Stimulated activated CD4-positive, alpha-beta T cell treated with anti-CD3 and anti-CD28 coated beads, Interleukin-1b, Interleukin-23, amount 100 ng/mL, for 24 hours (primary cell): ENCODE results near the gene AKR1A1.

Experiments used
- DNase-seq, 4 experiments: peaks; one replicate each; pipeline ENCODE4 v3.0.0-alpha.2; 2020; ENCODE audit warnings: low read depth in 4 of 4, low spot score in 1 of 4

AKR1A1 gene

DNA sequence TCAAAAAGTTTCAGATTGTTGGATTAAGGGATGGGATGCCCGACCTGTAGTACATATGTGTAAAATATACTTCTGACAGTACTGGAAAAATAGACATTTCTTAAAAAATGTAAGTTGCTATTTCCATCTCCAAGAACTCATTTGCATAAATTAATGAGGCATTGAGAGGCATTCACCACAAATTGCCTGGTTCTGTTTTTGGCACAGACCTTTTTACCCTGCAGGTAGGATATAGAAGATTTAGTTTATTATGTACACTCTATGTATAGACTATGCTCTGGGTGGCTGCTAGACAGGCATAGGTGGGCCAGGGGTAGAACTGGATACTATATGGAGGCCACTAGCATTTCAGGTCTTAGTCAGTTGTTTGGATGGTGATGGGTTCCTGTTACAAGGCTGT is 65.3 kb downstream of the AKR1A1 start:
- no peak for DNase-seq

DNA sequence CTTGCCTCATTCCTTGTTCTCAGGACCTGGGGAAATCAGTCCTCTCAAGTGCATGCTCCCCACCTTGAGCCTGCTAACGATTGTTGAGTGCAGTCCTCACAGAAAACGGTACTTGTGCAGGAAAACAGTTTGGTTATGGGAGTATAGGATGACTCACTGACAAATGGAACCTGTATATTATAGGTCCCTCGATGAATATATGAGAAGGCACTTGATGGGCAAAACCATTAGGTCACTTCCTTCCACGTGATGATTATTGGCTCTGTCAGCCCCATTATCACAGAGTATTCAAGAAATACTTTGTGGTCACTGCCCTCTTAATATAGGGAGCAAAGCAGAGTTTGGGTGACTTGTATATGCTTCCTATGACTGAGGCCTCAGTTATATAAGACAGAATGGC is 67.0 kb downstream of the AKR1A1 start:
- DNase-seq, result no peak

DNA sequence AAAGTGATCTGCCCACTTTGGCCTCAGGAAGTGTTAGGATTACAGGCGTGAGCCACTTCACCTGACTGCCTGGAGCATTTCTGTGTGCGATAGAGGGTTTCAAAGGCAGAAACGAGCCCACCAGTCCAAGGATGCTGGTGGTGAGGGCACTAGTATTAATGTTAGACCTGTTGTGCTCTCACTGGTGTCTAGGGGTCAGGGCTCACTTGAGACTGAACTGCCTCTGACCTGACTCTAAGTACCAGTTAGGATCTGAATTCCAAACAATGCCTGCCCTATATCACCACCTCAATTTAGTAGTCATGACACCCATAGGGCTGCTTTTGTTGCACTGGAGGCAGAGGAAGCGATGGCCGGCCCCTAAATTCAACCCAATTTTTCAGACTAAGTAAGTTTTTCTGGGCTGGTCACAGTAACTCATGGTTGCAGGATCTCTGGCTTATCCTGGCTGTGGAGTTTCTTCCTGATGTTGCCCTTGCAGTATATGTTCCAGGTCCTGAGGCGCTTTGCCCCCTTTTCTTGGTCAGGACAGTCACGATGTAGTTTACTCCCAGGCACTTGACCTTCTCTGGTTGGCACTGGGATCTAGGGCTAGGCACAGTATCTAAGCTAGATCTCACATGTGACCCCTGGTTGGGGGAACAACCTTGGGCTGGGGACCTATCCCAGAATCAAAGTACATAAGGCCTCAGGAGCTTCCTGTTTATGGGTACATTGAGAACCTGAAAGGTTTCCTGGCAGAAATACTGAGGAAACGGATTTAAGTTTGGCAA is 68.7 kb downstream of the AKR1A1 start:
- no peak for DNase-seq
